HG03378 (cell line): ENCODE results near the gene UBE2L3.
"Not testable (repeated sequence)": the region's sequence is repeated elsewhere in the genome, so short reads cannot be mapped to it uniquely, and the experiment has no call there.

Experiments
- ATAC-seq: cut with Tn5 transposase; IDR thresholded peaks from one replicate; pipeline ENCODE4 v1.9.1; 2021; ENCODE audit warnings: mild to moderate bottlenecking, moderate library complexity; ENCODE audit not compliant: unreplicated experiment

Gene UBE2L3

GRCh38 chr22:21599053-21599893 lies 31.8 kb downstream of the UBE2L3 start:
- no peak for ATAC-seq

- no peak for ATAC-seq
Observed at GRCh38 chr22:21602579-21602978, 35.1 kb downstream of the UBE2L3 start.

GRCh38 chr22:21603973-21604372 lies 36.5 kb downstream of the UBE2L3 start:
- ATAC-seq, result no peak

GRCh38 chr22:21605887-21606564 lies 38.5 kb downstream of the UBE2L3 start:
- ATAC-seq, result no peak

- ATAC-seq, result no peak
Observed at GRCh38 chr22:21606775-21607174, 39.3 kb downstream of the UBE2L3 start.

- not testable (repeated sequence) for ATAC-seq
Observed at GRCh38 chr22:21609556-21610157, 42.1 kb downstream of the UBE2L3 start.

- no peak for ATAC-seq
Observed at GRCh38 chr22:21611210-21611977, 43.9 kb downstream of the UBE2L3 start.

GRCh38 chr22:21612858-21613257 lies 45.3 kb downstream of the UBE2L3 start:
- no peak for ATAC-seq

GRCh38 chr22:21613553-21614233 lies 46.2 kb downstream of the UBE2L3 start:
- no peak for ATAC-seq

- ATAC-seq, result no peak
Observed at GRCh38 chr22:21615731-21616130, 48.2 kb downstream of the UBE2L3 start.

GRCh38 chr22:21617337-21617736 lies 49.8 kb downstream of the UBE2L3 start:
- ATAC-seq, result not testable (repeated sequence)

- ATAC-seq, result no peak
Observed at GRCh38 chr22:21621025-21621424, 53.5 kb downstream of the UBE2L3 start.

- ATAC-seq, result no peak
Observed at GRCh38 chr22:21622011-21622918, 54.8 kb downstream of the UBE2L3 start.

- no peak for ATAC-seq
Observed at GRCh38 chr22:21622919-21623647, 55.6 kb downstream of the UBE2L3 start.

GRCh38 chr22:21623648-21623970 lies 56.1 kb downstream of the UBE2L3 start:
- ATAC-seq, result no peak

- ATAC-seq, result no peak
Observed at GRCh38 chr22:21624120-21624879, 56.8 kb downstream of the UBE2L3 start.

- no peak for ATAC-seq
Observed at GRCh38 chr22:21624880-21625791, 57.6 kb downstream of the UBE2L3 start.
